LNCaP clone FGC (cell line): ENCODE results near the gene LY86.

ENCODE experiments used
- DNase-seq: peaks from one replicate; pipeline ENCODE4 v3.0.0-alpha.2; 2011; ENCODE audit warnings: low read depth
- H3K4me3 ChIP-seq: 2 replicates; pipeline ENCODE4 v1.5.1; 2011; ENCODE audit warnings: mild to moderate bottlenecking, low read depth, low read length, control low read depth
- TF ChIP-seq, protein P1 (sequence below): IDR thresholded peaks from 2 replicates; pipeline ENCODE4 v1.5.1; 2012; ENCODE audit warnings: mild to moderate bottlenecking; ENCODE audit not compliant: control insufficient read depth, insufficient read depth; ENCODE audit errors: extremely low read depth

LY86 gene

GRCh38 chr6:6688951-6689350 is 100.4 kb downstream of the LY86 start:
- peak; percentile 61 for DNase-seq
- H3K4me3 ChIP-seq: peak overlapping the region; percentile 46
- TF ChIP-seq, protein P1, sequence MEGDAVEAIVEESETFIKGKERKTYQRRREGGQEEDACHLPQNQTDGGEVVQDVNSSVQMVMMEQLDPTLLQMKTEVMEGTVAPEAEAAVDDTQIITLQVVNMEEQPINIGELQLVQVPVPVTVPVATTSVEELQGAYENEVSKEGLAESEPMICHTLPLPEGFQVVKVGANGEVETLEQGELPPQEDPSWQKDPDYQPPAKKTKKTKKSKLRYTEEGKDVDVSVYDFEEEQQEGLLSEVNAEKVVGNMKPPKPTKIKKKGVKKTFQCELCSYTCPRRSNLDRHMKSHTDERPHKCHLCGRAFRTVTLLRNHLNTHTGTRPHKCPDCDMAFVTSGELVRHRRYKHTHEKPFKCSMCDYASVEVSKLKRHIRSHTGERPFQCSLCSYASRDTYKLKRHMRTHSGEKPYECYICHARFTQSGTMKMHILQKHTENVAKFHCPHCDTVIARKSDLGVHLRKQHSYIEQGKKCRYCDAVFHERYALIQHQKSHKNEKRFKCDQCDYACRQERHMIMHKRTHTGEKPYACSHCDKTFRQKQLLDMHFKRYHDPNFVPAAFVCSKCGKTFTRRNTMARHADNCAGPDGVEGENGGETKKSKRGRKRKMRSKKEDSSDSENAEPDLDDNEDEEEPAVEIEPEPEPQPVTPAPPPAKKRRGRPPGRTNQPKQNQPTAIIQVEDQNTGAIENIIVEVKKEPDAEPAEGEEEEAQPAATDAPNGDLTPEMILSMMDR: no peak

DNA sequence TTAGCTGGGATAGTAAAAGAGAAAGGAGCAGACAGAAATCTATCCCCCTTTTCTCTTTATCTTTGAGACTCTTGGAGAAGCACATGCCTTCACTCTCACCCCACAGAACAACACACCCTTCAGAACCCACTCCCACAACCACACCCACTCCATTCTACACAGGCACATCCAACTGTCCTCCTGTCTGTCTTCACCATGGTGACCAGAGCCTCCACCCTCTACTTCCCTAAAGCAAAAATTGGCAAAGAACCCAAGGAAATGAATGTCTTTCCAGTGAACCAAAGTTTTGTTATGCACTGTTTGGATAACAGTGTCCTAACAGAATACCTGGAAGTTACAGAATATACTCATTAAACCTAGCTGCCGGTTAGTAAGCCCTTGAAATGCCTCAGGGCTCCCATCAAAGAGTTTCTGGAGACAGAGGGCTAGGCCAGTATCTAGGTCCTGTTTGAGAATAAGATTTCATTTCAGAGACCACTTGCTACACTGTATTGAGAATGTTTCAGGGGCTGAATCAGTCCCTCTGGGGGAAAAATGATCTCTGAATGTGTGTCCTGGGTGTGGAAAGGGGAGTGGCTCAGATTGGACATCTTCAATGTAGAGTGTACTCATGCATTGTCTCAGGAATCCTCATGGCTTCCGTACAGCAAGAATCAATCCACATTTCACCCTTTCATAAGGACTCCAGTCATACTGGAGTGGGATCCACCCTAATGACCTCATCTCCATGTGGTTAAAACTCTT is 101.1 kb downstream of the LY86 start:
- DNase-seq: peak; percentile 57
- H3K4me3 ChIP-seq: peak overlapping the region; percentile 46; the same call in 1 of the 2 replicates
- TF ChIP-seq, protein P1: no peak

DNA sequence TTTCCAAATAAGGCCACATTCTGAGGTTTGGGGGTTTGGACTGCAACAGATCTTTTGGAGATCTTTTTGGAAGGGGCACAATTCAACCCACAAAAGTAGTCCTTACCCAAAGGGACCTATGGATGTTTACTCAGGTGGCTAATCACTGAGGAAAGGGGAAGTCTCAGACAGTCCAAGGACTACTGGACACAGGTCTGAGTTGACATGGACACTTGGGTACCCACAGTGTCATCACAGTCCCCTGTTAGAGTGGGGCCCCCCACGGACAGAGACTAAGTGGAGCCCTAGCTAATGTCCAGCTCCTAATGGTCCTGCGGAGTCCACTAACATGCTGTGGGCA is 101.6 kb downstream of the LY86 start:
- no peak for DNase-seq
- TF ChIP-seq, protein P1: no peak
- H3K4me3 ChIP-seq: no peak overlapping the region

DNA sequence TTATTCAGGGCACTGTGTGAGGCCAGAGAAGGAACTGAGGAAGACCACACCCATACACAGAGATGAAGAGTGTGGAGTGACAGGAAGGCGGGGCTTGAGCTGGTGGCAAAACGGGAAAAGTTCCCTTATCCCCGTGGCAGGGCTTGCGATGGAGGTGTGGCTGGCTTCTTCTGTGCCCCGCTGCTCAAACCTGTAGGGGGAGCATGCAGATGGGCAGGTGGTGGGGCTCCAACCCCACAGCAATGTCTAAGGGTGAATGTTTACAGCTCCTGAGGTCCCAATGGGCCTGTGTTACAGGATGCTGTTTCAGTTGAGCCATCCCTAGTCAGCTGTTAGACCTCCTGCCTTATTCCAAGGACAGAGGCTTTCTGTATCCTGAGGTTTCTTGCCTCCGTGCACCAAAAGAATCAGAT is 105.9 kb downstream of the LY86 start:
- DNase-seq: no peak
- TF ChIP-seq, protein P1: no peak
- no peak overlapping the region for H3K4me3 ChIP-seq

- no peak overlapping the region for H3K4me3 ChIP-seq
- DNase-seq: no peak
- TF ChIP-seq, protein P1: no peak
These were observed 106.5 kb downstream of the LY86 start for GRCh38 chr6:6694825-6695624.

DNA sequence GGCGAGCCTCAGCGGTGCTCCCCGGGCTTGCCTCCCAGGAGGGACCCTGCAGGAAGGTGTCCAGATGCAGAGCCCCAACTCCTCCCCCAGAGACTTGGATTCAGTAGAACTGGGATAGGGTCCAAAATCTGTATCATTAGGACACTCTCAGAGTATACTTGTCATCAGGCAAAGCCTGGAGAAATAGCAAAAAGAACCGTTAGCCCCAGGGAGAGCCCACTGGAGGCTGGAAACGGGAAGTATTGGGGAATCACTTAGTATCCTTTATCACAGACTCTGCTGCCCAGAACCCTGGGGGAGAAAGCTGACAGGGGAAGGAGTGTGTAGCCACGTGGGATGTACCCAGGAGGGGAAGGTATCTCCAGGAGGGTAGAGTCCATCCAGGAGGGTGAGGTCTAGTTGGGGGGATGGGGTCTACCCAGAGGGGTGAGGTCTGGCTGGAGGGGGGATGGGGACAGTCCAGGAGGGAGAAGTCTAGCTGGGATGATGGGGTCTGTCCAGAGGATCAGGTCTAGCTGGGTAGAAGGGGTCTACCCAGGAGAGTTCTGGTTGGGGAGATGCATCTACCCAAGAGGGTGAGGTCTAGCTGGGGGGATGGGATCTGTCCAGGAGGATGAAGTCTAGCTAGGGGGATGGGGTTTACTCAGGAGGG is 107.2 kb downstream of the LY86 start:
- DNase-seq: no peak
- no peak overlapping the region for H3K4me3 ChIP-seq
- TF ChIP-seq, protein P1: no peak
